Upper lobe of left lung (tissue), 6 donors: ENCODE measurements around the gene ARID5B. TPM values are rescaled to one million over a fixed set of nuclear protein-coding genes. Genes with fewer than 3 reads are reported as not detected.

Source experiments
- ATAC-seq, 2 donors: fragments of 200-7000 bp; cut with Tn5 transposase; one replicate each; pipeline ENCODE4 v1.9.1; 2022; ENCODE audit warnings: mild to moderate bottlenecking in 2 of 2, moderate library complexity in 2 of 2; ENCODE audit not compliant: low FRiP score in 2 of 2
- DNase-seq, 2 donors: peaks; one replicate each; pipeline ENCODE4 v3.0.0-alpha.2; 2019 to 2020
- H3K27ac ChIP-seq, 4 donors: fragments of 200-600 bp; sonication (generic); one replicate each; pipeline ENCODE4 v1.5.1; 2016 to 2019
- H3K27me3 ChIP-seq, 4 donors: fragments of 200-600 bp; sonication (generic); one replicate each; pipeline ENCODE4 v1.5.1; 2017 to 2019
- H3K36me3 ChIP-seq, 4 donors: fragments of 200-600 bp; sonication (generic); one replicate each; pipeline ENCODE4 v1.5.1; 2016 to 2019
- H3K4me1 ChIP-seq, 4 donors: fragments of 200-600 bp; sonication (generic); one replicate each; pipeline ENCODE4 v1.5.1; 2018 to 2019
- H3K4me3 ChIP-seq, 4 donors: fragments of 200-600 bp; sonication (generic); one replicate each; pipeline ENCODE4 v1.5.1; 2017 to 2019; ENCODE audit warnings: mild to moderate bottlenecking in 2 of 4, moderate library complexity in 1 of 4
- H3K9me3 ChIP-seq, 4 donors: fragments of 200-600 bp; sonication (generic); one replicate each; pipeline ENCODE4 v1.5.1; 2018 to 2019
- EP300 ChIP-seq, 4 donors: sonication (generic); formaldehyde crosslinking; IDR thresholded peaks; one replicate each; pipeline ENCODE4 v1.5.1; 2017; ENCODE audit warnings: antibody characterized with exemption in 4 of 4, control low read depth in 2 of 4
- POLR2A ChIP-seq, 4 donors: fragments of 450-650 bp; IDR thresholded peaks; one replicate each; pipeline ENCODE4 v1.5.1; 2016 to 2017; ENCODE audit warnings: antibody characterized with exemption in 4 of 4, mild to moderate bottlenecking in 2 of 4
- POLR2AphosphoS5 ChIP-seq, 2 donors: sonication (generic); formaldehyde crosslinking; IDR thresholded peaks; one replicate each; pipeline ENCODE4 v1.5.1; 2017; ENCODE audit warnings: antibody characterized with exemption in 2 of 2
- WGBS, 2 donors: methylation state at CpG; one replicate each; pipeline ENCODE4 v1.1.5; 2017 to 2018; 5-methylcytosine and 5-hydroxymethylcytosine counted together
- total RNA-seq, 6 donors: library from RNA; depleted of rRNA in 4 of 6; stranded (reverse); fragments of >200 nt in 4 of 6; gene quantifications; one replicate each; pipeline versions ENCODE4 v1.1.0 to v1.2.1, GENCODE V29; 2016 to 2021
- TF ChIP-seq, protein P1 (sequence below), 6 experiments: fragments of 450-650 bp in 4 of 6; fragments of 200-600 bp in 2 of 6; sonication (generic) in 2 of 6; IDR thresholded peaks; one replicate each; pipeline ENCODE4 v1.5.1; 2016 to 2019; ENCODE audit warnings: antibody characterized with exemption in 6 of 6
- donor health status: DM: no; HTN: no; CAD: no; lungs with moderate emphysema.
- donor health status: DM: no; HTN: yes; CAD: no; lungs with severe emphysema.

The ARID5B gene
- total RNA-seq, 6 donors from 2014 or later = 20.2 to 51.3 (median 28.4) TPM

DNA sequence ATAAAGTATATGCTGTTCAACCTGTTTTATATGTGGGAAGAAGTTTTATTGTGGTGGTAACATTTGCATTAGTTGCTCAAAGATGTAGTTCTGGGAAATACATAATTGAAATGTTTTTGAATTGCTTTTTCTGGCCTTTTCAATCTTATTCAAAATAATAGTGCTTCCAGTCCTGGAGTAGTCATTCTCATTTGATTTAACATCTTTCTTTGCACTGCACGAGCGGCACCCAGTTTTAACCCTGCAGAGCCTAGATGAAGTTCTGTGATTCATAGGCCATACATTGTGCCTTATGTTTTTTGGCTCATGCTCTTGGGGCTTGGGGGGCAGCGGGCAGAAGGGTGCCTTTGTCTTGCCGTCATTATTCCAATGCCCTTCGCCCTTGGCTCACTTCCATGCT lies 9.9 kb downstream of the ARID5B start:
- Histone ChIP-seq H3K27me3 (no peaks in the 10 kb centered on the region), H3K4me3 (no peak overlapping the region), H3K9me3 (no peaks in the 10 kb centered on the region), H3K4me1 (no peaks in the 10 kb centered on the region), H3K27ac (no peak overlapping the region), H3K36me3 (no peaks in the 10 kb centered on the region)
- ATAC-seq = no peak
- TF ChIP-seq EP300 (IDR thresholded peaks at IDR 0.05) = no peak
- TF ChIP-seq POLR2AphosphoS5 (IDR thresholded peaks at IDR 0.05) = no peak
- TF ChIP-seq, protein P1, sequence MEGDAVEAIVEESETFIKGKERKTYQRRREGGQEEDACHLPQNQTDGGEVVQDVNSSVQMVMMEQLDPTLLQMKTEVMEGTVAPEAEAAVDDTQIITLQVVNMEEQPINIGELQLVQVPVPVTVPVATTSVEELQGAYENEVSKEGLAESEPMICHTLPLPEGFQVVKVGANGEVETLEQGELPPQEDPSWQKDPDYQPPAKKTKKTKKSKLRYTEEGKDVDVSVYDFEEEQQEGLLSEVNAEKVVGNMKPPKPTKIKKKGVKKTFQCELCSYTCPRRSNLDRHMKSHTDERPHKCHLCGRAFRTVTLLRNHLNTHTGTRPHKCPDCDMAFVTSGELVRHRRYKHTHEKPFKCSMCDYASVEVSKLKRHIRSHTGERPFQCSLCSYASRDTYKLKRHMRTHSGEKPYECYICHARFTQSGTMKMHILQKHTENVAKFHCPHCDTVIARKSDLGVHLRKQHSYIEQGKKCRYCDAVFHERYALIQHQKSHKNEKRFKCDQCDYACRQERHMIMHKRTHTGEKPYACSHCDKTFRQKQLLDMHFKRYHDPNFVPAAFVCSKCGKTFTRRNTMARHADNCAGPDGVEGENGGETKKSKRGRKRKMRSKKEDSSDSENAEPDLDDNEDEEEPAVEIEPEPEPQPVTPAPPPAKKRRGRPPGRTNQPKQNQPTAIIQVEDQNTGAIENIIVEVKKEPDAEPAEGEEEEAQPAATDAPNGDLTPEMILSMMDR (IDR thresholded peaks at IDR 0.05) = no peak
- no peak for TF ChIP-seq POLR2A (IDR thresholded peaks at IDR 0.05)
- no peak for DNase-seq
- 70 to 81% methylated on average over 5 of the region's 5 CpGs for WGBS, 2 donors

DNA sequence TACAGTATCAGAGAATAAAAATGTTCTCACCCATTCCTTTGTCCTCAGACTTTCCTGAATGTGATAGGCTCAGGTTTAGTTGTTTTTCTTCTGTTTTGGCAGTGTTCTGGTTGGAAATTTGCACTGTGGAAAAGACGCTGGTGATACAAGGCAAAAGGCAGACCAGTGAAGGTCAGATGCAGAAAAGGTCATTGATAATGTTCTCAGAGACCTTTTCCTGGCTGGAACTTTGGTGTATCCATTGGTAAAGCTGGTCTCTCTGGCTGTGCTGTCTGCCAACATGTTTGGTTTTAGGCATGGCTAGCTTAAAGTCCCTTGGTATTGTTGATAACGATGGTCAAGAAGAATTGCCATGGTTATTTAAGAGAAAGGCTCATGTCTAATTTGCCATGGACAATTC lies 11.5 kb downstream of the ARID5B start:
- DNase-seq = no peak
- 90 to 98% methylated on average over 2 of the region's 2 CpGs for WGBS, 2 donors
- no peaks in the 10 kb centered on the region for H3K36me3 ChIP-seq
- H3K9me3 ChIP-seq = no peaks in the 10 kb centered on the region
- H3K27me3 ChIP-seq = no peaks in the 10 kb centered on the region
- no peak for ATAC-seq
- no peak overlapping the region for H3K4me3 ChIP-seq
- H3K4me1 ChIP-seq = no peaks in the 10 kb centered on the region
- H3K27ac ChIP-seq = no peak overlapping the region
- TF ChIP-seq EP300 (IDR thresholded peaks at IDR 0.05) = no peak
- TF ChIP-seq, protein P1 (IDR thresholded peaks at IDR 0.05) = no peak
- TF ChIP-seq POLR2AphosphoS5 (IDR thresholded peaks at IDR 0.05) = no peak

DNA sequence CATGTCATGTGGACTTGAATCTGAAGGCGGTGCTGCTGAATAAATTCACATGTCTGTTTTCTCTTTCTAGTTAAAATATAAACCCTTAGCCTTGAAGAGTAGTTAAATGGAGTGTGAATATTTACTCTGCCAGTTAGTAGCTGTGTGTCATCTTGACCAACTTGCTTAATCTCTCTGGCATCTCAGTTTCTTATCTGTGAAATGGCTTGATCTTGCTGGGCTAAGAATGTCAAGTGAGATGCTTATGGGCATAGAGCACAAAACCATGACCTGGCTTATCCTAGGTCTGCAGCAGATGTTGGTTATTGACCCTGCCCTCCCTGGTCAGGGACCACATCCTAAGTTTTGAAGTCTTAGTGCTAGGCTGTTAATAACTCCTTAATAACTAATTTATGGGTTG lies 16.6 kb downstream of the ARID5B start:
- DNase-seq = no peak
- 87 to 96% methylated on average over 1 of the region's 1 CpG for WGBS, 2 donors
- TF ChIP-seq, protein P1 (IDR thresholded peaks at IDR 0.05) = no peak
- TF ChIP-seq POLR2AphosphoS5 (IDR thresholded peaks at IDR 0.05) (no peak), POLR2A (IDR thresholded peaks at IDR 0.05) (no peak), EP300 (IDR thresholded peaks at IDR 0.05) (no peak)
- Histone ChIP-seq H3K9me3 (no peaks in the 10 kb centered on the region), H3K27ac (no peak overlapping the region), H3K4me3 (no peak overlapping the region), H3K36me3 (no peaks in the 10 kb centered on the region), H3K4me1 (peaks cover 0 to 2% (median 0%) of the 10 kb centered on the region in 4 donors), H3K27me3 (no peaks in the 10 kb centered on the region)
- ATAC-seq = no peak

DNA sequence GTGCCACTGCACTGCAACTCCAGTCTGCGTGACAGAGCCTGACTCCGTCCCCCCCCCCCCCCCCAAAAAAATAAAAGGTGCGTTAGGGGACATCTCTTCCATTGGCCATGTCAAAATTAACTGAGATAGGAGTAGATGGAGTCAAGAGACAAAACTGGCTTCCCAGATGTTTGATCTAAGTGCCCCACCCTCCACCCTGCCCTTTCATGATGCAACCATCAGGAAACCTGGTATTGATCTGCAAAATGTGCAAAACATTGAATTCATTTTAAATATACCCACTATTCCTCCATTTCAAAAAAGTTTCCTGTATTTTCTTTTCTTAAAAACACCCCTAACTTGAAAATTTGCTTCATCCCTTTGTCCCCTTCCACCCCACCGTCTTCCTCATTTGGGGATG lies 17.5 kb downstream of the ARID5B start:
- DNase-seq (no peak), ATAC-seq (no peak)
- WGBS, 2 donors = 93 to 100% methylated on average over 4 of the region's 4 CpGs
- H3K27me3 ChIP-seq = no peaks in the 10 kb centered on the region
- H3K4me1 ChIP-seq = peaks cover 0 to 5% (median 0%) of the 10 kb centered on the region in 4 donors
- no peaks in the 10 kb centered on the region for H3K9me3 ChIP-seq
- TF ChIP-seq POLR2AphosphoS5 (IDR thresholded peaks at IDR 0.05) (no peak), POLR2A (IDR thresholded peaks at IDR 0.05) (no peak), EP300 (IDR thresholded peaks at IDR 0.05) (no peak)
- TF ChIP-seq, protein P1 (IDR thresholded peaks at IDR 0.05) = no peak
- no peaks in the 10 kb centered on the region for H3K36me3 ChIP-seq
- H3K27ac ChIP-seq = no peak overlapping the region
- no peak overlapping the region for H3K4me3 ChIP-seq

DNA sequence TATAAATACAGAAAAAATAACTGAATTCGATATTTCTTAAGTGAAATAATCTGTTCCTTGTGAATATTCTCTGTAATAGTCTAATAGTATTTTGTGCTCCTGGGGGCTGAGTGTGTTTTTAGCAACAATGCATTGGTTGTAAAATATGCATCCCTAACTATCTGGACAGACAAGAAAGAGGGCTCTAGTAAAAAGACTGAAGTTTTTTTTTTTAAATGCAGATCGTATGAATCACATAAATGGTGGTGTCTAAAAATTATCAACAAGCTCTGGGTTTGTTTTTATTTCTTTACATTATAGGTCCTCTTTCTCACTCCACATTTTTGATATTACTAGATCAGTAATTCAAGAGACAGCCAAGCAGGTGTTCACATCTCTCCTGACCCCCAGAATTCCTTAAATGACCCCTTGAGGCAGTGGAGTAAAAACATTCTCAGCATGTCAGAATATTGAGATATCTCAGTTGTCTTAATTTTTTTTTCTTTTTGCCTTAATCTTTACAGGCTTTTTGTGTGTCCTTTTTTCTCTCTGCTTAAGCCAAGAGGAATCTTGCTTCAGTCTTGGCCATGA lies 18.2 kb downstream of the ARID5B start:
- 89 to 91% methylated on average over 2 of the region's 2 CpGs for WGBS, 2 donors
- H3K27ac ChIP-seq = no peak overlapping the region
- TF ChIP-seq POLR2AphosphoS5 (IDR thresholded peaks at IDR 0.05) (no peak), POLR2A (IDR thresholded peaks at IDR 0.05) (no peak), EP300 (IDR thresholded peaks at IDR 0.05) (no peak)
- TF ChIP-seq, protein P1 (IDR thresholded peaks at IDR 0.05) = no peak

More for the DNA sequence above, 18.2 kb downstream of the ARID5B start:
- H3K4me1 ChIP-seq = peaks cover 0 to 5% (median 0%) of the 10 kb centered on the region in 4 donors
- ATAC-seq (no peak), DNase-seq (no peak)
- no peaks in the 10 kb centered on the region for H3K27me3 ChIP-seq
- no peaks in the 10 kb centered on the region for H3K36me3 ChIP-seq
- no peak overlapping the region for H3K4me3 ChIP-seq
- no peaks in the 10 kb centered on the region for H3K9me3 ChIP-seq
